Limb (tissue), 2 donors: ENCODE results near the gene PROX1.

Experiments used
- DNase-seq, 2 donors: peaks; one replicate each; pipeline ENCODE4 v3.0.0-alpha.2; 2016; ENCODE audit errors: extremely low spot score in 2 of 2

Gene PROX1

DNA sequence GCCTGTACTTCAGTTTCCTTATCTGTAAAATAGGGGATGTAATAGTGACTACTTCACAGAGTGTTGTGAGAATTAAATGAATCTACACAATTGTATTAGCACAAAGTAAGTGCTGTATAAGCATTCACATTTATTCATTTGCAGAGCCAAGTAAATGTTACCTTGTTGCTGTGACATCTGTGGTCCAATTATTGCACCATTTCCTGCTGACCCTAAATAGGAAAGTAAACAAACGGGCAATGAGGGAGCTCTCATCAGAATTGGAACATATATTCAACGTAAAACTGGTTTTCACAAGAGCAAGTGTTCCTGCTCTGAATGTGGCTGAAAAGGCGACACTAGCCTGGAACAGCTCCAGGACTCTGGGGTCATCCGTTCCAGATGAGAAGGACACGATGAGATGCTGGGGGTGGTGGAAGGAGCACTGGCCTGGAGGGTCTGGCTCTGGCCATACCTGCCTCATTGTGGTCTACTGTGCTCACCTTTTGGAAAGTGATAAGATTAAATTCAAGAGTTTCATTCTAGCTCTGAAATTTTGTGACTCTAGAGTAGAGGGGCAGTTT is 34.5 kb downstream of the PROX1 start:
- DNase-seq: no peak

DNA sequence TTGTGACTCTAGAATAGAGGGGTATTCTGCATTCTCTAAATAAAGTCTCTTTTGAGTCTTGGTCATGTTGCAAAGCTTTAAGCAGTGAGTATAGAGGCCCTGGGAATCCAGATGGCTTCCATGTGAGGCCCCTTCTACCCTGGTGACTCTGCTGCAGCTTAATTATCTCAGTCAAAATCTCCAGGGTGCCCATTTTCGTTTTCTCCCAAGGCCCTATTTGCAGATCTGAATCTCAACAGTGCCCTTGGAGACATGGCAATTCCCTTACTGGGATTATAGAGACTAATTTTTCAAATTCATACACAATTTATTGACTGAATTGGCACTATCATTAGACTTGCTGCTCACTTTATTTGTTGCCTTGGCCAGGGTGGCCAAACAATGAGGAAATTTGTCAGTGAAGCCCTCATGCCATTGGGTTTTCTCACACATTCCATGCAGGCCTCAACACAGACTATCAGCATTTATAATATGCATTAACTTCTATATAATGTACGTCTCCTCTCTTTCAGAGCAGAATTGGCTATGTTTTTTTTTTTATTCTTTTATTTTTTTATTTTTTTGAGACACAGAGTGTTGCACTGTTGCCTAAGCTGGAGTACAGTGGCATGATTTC is 35.1 kb downstream of the PROX1 start:
- DNase-seq: no peak

DNA sequence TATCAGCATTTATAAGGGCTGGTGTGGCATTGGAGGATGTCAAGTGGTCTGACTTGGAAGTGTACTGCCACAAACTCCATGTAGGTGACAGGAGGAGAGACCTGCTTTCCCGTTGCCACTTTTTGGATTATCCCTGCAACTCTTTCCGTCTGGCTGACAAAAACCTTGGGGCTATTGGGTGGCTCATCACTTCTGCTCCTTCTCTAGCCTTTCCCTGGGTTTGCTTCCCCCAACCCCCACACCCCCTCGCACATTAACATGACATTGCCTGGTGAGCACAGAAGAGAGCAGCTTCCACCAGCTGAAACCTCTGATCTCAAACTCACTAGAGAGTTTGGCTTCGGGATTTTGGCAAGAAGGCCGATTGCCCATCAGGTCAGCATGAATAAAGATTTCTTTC is 39.2 kb downstream of the PROX1 start:
- no peak for DNase-seq

DNA sequence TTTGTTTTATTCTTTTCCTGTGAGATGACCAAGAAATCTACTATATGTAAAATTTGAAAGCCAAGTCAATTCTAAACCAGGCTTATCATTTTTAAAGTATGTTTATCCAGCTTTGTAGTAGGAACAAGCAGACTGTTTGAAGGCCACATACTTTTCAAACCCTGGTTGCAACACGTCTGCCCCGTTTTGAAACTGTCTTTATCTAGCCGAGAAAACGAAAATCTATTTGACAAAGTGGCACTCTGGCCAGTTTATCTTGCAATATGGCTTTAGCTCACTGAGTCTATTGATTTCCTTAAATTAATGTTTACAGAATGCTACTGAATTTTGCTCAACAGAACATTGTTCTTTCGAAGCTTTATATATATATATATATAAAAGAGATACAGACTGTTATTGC is 39.7 kb downstream of the PROX1 start:
- DNase-seq: no peak

DNA sequence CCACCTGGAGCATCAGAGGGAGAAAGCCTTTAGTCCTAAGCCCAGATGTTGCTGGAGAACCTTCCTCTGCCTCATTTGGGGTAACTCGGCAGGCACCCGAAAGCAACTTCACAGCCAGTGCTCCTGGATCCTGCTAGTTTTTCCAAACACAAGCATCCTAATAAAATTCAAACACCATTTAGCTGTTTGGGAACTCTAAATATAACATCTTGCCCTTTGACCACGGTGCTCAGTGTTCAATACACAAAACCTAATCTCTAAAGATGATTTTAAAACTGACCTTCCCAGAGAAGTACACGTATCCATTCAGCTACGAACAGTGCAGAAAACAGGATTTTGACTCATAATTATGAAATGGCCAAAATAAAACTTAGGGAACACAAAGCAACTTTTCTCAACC is 40.3 kb downstream of the PROX1 start:
- no peak for DNase-seq

DNA sequence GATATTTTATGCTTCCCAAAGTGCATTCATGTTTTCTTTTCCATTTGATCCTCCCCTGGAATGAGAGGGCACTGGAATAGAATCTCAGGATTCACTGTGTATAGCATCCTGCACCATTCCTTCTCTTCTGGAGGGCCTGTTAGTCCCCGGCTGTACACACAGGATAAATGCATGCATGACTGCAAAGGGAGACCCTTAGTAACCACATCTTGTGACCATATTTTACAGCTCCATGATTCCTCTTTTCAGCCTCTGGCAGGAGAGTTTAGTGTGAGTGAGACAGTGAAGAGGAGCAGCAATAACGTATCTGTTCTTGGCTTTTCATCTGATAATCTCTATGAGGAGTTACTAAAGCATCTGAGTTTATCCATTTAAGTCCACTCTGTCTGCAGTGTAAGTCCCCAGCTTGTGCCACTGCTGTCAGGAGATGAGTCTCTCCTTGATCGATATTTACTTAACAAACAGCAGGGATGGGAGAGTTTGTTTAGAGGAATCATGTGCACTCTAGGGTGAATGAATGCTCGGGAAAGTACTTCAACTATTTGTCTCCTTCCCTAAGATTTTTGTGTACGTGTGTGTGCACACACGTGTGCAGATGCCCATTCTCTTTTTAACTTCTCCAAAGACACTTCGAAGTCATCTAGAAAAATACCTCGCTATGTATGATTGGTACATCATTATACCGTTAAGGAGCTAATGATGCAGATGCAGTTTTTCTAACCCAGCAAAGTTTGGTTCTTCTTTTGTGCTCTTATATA is 41.1 kb downstream of the PROX1 start:
- no peak for DNase-seq

DNA sequence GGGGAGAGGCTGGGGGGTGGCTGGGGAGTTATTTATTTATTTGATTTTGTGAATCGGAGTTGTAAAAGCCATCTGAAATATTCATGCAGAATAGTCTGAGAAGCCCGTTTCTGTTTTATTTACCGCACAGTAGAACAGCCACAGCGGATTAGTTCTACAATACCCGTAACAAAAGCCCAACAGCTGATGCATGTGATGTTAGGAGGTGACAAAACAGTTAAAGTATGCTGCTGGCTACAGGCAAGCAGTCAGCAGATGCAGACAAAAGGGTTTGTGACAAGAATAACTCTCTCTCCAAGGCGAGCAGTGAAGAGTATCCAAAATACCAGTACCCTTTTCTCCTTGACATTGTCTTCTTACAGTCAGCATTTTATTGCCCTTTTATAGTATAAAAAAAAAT is 42.0 kb downstream of the PROX1 start:
- peak in 1 of 2 donors; percentile 62 for DNase-seq

DNA sequence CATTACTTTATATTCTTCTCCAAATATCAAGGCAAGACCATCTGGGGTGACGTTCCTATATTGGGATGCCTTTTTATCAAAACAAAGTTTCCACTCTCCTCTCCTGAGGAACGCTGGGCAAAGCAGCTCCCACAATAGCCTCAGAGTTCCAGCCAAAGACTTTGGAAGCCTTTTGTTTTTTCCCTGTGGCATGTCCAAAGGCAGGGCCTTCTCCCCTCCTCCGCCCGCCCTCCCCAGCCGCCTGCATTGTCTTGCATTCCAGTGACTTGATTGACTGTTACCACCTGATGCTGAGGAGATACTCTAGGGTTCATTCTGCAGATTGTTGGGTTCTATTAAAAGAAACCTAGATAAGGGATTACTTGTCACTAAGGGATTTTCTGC is 43.5 kb downstream of the PROX1 start:
- DNase-seq: no peak

DNA sequence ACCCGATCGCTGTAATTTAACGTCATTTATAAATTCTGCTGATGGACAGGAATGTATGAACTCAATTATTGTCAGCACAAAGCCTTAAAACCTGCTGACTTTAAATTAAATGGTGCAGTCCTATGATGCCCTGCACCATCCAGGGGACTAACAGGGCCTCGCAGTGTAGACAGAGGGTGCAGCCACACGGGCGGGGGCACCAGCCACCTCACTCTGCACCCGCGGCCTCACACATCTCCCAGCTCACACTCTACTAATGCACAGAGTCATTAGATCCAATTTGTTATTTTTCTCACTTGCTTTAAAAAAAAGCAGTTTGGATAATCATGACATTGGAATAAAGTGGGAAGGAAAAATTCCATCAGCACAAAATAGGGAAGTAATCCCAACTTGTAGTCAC is 49.7 kb downstream of the PROX1 start:
- DNase-seq: no peak

DNA sequence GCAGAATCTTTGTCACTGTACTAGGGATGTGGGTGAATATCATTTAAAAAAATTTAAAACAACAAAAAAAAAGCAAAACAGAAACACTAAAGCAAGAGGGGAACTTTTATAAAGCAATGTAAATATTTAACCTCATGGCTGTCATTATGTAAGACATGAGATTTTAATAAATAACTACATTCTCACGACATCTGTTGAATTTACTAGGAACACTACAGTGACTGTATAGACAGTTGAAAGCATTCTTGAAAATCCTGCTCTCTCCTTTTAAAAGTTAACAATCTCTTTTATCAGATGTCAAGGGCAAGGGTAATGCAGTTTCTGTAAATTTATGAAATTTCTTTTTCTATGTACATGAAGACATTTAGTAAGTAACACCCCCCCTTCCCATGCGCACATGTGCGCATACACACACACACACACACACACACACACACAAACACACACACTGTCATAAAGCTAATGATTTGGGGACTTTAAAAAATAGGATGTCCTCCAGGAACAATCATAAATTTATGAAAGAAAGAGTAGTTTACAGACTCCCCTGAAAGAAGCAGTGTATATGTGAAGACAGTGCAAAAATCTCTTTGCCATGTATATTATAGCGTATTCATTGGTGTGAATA is 51.7 kb downstream of the PROX1 start:
- no peak for DNase-seq

DNA sequence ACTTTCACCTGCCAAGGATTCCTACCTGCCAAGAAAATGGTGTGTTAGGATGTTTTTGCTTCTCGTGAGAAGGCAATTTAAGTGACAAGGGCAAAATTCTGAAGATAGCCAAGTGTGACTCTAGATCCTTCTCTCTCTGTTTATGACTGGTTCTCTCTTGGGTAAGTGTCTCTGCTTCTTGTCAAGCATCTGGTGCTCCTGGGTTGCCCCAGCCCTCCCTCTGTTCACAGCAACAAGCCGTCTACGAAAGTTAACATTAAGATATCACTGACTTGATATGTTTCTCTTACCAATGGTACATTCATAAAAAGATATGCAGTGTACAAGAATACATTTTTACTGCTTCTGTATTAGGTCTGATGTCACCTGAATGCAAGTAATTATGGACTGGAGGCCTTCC is 55.4 kb downstream of the PROX1 start:
- no peak for DNase-seq

DNA sequence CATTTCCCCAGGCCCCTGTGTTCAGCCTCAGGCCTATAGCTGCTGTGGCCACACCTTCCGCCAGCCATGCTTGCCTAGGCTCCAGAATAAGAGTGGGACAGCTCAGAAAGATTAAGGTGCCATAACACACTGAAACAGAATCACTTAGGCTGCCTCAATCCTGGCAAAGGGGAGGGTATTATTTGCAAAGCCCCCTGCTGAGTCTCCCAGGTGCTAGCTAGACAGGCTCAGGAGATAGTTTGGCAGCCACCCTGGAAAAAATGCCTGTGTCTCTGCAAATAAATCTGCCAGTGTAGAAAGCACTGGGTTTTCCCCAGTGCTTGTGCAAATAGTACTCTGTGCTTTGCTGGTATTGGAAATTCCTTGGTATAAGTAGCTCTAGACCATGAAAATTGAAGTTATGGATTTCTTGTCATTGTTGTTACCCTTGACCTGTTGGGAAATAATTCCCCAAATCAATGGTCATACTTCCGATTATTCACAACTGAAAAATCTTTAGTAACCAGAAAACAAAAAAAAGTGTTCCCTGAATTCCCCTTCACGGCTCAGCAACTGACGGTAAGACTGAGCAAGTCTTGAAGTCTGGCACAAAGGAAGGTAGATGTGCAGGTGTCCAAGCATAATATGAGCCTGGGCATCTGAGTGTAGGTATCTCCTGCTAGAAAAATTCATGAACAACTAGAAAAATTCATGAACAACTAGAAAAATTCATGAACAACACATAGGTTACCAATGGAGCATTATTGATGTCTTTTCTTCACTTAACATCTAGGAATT is 56.9 kb downstream of the PROX1 start:
- no peak for DNase-seq

DNA sequence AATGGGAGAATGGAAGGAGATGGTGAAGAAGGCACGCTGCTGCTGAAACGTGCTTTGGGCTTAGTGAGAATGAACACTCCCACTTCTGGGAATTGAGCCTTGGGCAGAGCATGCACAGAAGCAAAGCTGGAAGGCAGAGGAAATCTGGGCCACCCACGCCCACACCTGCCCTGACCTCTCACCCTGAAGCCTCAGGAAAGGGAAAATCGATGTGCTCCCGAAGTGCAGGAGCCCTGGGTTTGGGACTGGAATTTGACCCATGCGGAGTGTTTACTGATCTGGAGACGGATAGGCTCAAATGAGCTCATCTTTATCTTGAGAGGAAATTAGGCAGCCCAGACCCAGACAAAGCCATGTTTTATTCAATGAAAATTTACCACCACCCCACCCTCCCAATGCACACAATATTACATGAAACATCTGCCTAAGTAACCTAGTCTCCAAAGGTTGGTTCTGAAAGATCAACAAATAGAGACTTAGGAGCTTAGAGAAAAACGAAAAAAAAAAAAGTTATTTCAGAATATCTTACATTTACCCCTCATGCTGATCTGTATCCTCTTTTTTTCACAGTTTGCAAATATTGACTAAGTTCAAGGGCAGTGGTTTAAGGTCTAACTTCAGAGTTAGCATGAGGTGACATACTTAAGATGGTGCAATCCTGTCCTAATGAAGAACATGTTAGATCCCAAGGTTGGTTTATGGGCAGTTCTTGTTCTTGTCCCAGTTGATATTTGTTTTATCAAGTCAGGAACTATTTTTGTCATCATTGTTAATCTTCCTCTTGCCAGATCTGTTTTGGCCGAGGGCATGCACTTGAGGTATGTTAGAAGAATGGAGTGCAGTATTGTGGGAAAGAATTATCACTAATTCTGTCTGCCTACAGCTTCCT is 63.0 kb downstream of the PROX1 start:
- DNase-seq: no peak

DNA sequence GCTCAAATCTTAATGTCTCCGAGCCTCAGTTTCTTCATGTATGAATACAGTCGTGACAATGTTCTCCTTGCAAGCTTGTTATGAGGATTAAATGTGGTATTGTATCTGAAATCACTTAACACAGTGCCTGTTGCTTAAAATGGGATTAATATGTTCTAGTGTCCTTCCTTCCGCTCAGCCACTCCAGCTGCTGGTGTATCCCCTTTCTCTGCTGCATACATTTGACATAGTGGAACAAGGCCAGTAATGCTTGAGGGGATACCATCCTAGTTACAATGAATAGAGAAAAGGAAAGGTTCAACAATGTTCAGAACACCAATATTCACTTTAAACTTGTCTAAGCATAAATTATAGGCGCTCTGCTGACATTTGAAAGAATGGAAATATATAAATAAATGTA is 64.0 kb downstream of the PROX1 start:
- no peak for DNase-seq

DNA sequence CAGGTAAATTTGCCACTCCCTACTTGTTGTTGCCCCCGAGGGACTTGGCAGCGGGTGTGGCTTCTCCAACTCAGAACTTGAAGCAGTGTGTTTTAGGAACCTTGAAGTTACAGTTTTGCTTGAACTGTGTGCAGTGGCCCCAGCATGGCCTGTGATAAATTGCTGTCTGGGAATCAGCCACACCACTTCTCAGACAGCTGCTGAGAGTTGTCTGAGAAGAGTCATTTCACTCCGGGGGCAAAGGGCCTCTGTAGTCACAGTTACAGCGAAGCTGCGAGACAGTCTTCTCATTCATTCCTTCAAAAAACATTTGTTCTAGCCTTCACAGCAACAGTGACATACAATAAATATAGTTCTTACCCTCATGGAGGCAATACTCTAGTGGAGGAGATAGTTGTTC is 70.3 kb downstream of the PROX1 start:
- DNase-seq: no peak

DNA sequence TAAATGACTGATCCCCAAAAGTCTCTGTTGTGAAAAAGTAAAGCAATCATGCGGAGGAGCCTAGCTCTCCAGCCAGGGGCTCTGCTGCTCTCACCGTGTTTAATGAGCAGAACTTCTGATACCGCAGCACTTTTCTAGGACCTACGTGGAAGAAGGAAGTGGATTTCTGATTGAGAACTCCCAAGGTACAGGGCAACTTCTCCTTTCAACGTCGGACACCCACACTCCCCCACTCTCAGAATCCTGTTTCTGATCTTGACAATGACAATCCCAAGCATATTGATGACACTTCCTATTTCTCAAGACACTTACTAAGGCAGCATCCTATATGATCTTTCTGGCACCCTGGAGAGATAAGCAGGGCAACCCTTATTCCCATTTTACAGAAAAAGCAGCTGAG is 78.4 kb downstream of the PROX1 start:
- no peak for DNase-seq

DNA sequence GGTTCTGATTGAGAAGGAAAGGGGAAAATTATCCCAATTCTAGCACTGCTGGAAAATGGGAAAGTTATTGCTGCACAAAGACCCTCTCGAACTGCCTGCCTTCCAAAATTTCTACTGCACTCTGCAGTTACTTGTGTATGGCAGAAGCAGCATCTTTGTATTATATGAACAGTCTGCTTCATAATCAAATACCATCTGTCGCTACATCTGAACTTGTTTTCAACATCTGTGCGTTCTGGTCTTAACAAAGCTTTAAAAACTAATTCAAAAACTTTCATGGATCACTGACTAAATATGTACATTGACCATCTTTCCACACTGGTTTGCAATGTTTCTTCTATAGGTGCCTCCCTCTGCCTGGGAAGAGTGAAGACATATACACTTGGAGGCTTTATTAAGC is 79.2 kb downstream of the PROX1 start:
- no peak for DNase-seq

DNA sequence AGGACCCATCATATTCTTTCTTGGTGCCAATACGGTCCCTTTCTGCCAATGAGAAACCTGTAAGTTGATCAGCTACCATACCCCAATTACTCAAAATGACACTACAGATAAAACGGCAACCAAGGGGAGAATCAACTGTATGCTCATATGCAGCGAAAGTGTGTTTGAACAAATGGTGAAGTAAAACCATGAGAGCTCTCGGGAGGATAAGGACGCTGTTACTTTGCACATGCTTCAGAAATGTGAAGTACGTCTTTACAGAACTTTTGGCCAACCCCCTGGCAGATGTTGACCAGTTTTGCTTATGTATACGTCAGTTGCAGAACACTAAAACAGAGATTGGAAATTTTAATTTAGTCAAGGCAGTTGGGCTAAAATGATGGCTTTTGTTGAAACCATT is 79.6 kb downstream of the PROX1 start:
- no peak for DNase-seq

DNA sequence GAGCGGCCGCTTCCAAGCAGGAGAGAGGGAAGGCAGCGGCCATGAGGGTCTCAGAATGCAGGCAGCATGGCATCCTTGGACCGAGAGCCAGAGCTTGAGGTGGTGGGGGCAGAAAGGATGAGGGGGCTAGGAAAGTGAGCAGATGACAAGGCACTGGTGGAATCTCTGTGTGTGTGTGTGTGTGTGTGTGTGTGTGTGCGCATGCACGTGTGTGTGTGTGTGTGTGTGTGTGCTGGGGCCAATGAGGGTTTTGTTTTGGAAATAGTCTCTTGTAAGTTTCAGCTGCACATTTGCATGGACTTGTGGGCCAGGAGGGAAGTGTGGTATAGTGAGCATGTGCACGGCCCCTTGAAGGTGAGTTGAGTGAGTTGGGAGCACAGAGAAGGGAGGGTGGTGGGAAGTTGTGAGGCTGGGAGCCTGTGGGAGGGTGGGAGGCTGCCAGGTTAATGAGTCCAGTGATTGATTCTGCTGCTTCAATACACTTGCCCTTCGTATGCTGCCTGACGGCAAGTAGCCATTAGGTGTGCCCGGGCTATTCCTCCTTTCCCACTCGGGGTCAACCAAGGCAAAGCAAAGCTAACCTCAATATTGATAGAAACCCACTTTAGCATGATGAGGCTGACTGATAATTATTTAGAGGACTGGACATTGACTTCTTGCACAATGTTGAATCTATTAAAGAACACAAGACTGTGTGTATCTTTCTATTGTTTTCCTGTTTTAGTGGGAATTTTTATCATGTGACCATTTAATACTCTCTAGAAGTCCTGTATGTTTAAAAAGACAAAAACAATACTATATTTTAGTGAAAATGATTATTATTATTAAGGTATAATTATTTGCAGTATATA is 80.3 kb downstream of the PROX1 start:
- DNase-seq: no peak

DNA sequence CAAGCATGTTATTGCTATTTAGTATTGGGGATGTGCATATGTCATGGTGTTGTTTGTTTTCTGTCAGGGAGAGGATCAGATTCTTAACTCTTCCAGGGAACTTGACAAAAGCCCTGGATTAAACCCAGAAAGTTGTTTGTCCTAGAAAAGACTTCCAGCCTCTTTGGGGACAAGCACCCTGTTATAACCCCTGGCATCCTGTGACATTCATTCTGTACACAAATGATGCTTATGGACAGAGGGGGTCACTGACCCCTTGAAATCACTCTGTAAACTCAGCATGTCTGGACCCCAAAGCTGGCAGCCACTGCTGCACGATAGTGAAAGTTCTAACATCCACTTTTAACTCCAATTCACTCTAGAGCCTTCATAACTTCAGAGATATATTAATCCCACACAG is 81.2 kb downstream of the PROX1 start:
- DNase-seq: no peak
